ELR (cell line): ENCODE data around the gene PCMT1.
"Not testable (repeated sequence)": the region's sequence is repeated elsewhere in the genome, so short reads cannot be mapped to it uniquely, and the experiment has no call there.

Experiments used
- DNase-seq: peaks from one replicate; pipeline ENCODE4 v3.0.0-alpha.2; 2015; ENCODE audit warnings: low read depth

PCMT1 gene

DNA sequence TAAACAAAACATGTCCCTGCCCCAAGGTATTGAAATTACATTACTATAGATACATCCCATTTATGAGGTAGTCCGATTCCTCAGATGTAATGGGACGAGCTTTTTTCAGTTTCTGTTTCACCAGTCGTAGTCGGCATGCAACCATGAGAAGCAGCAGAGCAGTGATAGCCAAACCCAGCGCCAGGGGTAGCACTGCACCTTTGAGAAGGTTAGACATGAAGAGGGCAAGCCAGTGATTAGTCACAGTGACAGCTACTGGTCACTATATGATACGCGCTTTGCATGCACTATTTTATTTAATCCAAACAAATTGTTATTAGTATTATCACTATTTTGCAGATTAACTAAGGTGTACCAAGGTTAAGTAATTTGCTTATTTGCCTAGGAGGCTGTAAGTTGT lies 71.0 kb downstream of the PCMT1 start:
- peak; percentile 9 for DNase-seq

DNA sequence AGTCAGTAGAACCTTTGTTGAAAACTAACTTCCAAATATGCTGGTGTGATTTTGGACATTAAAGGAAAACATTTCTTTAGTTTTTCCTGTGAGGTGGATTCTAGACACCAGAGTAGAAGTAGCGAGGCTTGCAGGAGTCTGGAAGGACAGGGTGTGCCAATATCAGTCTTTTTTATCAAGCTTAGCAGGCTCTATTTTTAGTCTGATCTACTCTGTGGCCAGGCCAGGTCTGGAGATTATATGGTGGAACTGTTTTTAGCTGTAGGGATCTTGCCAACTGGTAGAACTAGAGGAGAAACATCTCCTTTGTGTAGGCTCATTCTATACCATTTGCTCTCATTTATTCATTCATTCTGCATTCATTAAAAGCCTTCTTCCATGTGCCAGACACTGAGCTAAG lies 72.0 kb downstream of the PCMT1 start:
- DNase-seq, result no peak

DNA sequence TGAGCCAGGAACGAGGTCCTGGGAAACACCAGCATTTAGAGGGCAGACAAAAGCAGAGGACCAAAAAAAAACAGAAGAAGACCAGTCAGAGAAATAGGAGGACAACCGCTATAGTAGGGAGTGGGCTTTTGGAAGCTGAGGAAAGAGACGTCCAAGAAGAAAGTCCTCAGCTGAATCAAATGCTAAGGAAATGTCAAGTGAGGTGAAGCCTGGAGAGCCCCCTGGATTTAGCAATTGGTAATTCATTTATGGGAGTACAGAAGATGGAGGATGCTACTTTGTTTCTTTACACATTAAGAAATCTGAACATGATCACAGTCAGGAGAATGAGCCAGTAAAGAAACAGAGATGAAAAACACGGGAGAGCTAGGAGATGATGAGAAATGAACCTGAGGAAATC lies 73.5 kb downstream of the PCMT1 start:
- no peak for DNase-seq

DNA sequence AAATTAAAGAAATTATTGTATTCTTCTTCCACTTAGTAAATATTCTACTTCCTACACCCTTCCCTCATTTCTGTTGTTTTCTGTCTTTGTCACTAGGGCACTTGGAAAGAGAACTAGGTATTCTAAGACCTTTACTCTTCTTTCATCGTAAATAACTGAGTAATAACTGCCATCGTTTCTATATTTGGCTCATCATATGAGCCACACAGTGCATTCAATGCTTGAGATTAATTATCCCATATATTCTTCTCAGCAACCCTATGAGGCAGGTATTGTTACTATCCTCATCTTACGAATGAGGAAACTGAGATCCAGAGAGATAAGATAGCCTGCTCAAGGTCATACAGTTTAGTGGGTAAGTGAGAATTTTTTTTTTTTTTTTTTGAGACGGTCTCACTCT lies 75.8 kb downstream of the PCMT1 start:
- DNase-seq, result no peak

DNA sequence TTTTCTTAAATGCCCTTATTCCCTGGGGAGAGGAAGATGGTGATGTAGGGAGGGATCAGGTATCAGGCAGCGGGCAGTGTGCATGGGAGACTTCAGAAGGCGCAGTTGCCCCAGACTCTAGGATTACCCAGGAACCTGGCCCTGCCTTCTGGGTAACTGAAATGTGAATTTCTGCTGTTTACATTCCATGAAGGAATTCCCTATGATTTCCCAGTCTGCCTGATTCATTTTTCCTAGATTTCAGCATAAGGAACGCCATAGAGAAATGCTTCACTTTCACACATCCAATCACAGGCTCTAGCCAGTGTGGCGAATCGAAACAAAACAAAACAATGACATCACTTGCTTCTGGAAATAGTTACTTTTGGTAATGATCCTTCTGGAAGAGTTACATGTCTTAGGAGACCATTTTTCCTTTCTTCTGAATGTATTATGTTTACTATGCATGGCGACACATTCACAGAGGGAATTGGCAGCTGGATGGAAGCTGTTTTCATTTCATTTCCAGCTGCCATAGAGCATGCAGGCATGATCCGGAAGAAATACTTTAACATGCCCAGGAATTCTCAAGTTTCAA lies 81.3 kb downstream of the PCMT1 start:
- DNase-seq, result peak; percentile 65

DNA sequence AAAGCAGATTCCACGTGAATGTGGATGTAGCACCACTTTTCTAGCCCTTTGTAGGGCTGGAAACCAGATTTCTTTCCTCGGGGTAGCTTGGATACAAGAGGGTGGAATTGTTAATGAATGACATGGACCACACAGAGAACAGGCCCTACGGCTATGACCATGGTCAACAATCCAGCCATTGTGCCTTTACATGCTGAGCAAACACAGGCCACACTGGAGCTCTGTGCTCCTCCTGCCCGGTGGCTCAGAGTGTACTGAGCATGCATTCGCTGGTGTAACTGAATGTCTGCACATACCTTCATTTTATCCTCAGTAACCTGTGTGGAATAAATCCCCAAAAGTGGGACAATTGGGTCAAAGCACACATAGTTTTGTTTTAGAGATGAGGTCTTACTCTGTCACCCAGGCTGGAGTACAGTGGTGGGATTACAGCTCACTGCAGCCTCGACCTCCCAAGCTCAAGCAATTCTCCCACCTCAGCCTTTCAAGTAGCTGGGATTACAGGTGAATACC lies 81.8 kb downstream of the PCMT1 start:
- peak; percentile 24 for DNase-seq

DNA sequence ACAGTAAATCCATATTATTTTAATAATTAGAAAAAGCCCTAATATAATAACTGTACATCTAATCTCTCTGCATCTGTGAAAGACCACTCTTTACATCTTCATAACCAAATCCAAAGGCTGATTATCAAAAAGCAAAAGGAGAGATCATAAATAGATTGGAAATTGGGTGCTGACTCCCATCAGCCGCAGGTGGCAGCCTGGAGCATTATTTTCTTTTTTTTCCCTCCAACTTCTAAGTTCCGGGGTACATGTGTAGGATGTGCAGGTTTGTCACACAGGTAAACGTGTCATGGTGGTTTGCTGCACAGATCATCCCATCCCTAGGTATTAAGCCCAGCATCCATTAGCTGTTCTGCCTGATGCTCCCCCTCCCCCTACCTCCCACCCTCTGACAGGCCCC lies 84.1 kb downstream of the PCMT1 start:
- no peak for DNase-seq

- peak; percentile 82 for DNase-seq
Observed at GRCh38 chr6:149834513-149835481, 85.3 kb downstream of the PCMT1 start.

GRCh38 chr6:149840345-149841075 lies 91.0 kb downstream of the PCMT1 start:
- peak; percentile 68 for DNase-seq

DNA sequence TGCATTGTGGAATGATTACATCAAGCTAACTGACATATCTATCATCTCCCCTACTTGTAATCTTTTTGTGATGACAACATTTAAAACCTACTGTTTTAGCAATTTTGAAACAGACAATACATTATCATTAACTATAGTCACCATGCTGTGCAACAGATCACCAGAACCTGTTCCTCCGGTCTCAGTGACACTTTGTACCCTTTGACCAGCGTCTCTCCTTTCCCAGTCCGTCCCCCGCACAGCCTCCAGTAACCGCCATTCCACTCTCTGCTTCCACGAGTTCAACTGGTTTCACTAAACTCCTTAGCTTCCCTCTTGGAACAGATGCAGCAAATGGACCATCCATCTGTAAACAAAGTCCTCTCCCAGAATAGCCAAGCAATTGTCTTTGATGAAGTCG lies 92.8 kb downstream of the PCMT1 start:
- no peak for DNase-seq

GRCh38 chr6:149843051-149843633 lies 93.6 kb downstream of the PCMT1 start:
- no peak for DNase-seq

DNA sequence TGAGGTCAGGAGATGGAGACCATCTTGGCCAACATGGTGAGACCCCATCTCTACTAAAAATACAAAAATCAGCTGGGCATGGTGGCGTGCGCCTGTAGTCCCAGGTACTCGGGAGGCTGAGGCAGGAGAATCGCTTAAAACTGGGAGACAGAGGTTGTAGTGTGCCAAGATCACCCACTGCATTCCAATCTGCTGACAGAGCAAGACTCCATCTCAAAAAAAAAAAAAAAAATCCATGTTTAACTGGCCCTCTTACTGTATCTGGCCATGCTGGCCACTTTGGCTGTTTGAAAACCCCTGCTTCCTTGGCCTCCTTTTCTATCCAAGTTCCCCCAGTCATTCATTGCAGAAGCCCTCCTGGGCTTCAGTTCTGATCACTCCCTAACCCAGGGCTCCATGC lies 94.5 kb downstream of the PCMT1 start:
- peak; percentile 69 for DNase-seq

- no peak for DNase-seq
Observed at GRCh38 chr6:149844480-149844879, 94.9 kb downstream of the PCMT1 start.

- no peak for DNase-seq
Observed at GRCh38 chr6:149845549-149845948, 96.0 kb downstream of the PCMT1 start.

- DNase-seq, result peak; percentile 91
Observed at GRCh38 chr6:149846321-149846720, 96.8 kb downstream of the PCMT1 start.

GRCh38 chr6:149847939-149848267 lies 98.4 kb downstream of the PCMT1 start:
- peak; percentile 65 for DNase-seq

GRCh38 chr6:149848343-149848742 lies 98.8 kb downstream of the PCMT1 start:
- DNase-seq, result not testable (repeated sequence)

DNA sequence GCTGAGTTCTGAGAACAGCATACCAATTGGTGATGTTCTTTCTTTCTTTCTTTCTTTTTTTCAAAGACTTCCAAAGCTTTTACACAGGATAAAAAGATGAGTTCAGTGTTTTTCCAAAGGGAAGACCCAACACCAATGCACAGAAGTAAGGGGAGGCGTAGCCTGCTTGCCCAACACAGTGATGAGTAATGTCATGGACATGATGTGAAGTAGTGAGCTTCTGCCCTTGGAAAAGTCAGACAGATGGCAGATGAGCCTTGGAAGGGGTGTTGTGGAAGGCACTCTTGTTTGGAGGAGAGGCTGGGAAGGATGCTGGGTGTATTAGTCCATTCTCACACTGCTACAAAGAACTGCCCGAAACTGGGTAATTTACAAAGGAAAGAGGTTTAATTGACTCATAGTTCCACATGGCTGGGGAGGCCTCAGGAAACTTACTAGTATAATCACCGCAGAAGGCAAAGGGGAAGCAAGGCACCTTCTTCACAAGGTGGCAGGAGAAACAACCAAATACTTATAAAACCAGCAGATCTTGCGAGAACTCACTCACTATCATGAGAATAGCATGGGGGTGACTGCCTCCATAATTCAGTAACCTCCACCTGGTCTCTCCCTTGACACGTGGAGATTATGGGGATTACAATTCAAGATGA lies 102.0 kb downstream of the PCMT1 start:
- DNase-seq, result peak; percentile 60

- DNase-seq, result peak; percentile 53
Observed at GRCh38 chr6:149852180-149852579, 102.6 kb downstream of the PCMT1 start.

DNA sequence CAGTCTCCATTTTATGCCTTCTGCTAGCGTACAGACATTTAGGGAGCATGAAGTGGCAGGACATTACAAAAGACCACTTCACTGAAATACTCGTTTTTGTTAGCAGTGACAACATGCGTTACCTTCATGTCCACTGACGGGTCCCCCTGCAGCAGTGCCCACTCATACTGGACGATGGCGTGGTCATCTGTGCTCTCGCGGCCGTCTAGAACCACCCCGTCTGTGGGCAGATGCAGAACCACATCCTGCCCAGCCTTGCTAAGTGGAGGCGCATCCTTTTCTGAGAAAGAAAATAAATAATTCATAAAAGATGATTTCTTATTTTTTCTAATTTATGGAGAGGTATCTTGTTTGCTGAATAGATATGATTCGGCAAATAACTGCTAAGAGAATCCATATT lies 103.3 kb downstream of the PCMT1 start:
- no peak for DNase-seq

- not testable (repeated sequence) for DNase-seq
Observed at GRCh38 chr6:149854017-149854416, 104.5 kb downstream of the PCMT1 start.

GRCh38 chr6:149854532-149854931 lies 105.0 kb downstream of the PCMT1 start:
- DNase-seq, result no peak
